Measurements from ENCODE around the gene PRKCSH.
"Not testable (repeated sequence)": the region's sequence is repeated elsewhere in the genome, so short reads cannot be mapped to it uniquely, and the experiment has no call there.

Gene PRKCSH

DNA sequence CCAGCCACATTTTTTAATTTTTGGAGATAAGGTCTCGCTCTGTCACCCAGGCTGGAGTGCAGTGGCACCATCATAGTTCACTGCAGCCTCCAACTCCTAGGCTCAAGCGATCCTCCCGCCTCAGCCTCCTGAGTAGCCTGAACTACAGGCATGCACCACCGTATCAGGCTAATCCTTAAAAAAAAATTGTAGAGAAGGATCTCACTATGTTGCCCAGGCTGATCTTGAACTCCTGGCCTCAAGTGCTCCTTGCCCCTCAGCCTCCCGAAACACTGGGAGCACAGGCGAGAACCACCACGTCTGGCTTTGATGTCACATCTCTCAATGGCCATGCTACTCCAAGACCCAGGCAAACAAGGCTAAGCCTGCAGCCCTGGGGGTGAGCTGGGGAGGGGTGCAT is 21.2 kb downstream of the PRKCSH start:
- DNase-seq (ENCODE audit: low read depth): no peak
- H3K4me3 ChIP-seq (ENCODE audit: low read length): no peak overlapping the region
- TF ChIP-seq, protein P1, sequence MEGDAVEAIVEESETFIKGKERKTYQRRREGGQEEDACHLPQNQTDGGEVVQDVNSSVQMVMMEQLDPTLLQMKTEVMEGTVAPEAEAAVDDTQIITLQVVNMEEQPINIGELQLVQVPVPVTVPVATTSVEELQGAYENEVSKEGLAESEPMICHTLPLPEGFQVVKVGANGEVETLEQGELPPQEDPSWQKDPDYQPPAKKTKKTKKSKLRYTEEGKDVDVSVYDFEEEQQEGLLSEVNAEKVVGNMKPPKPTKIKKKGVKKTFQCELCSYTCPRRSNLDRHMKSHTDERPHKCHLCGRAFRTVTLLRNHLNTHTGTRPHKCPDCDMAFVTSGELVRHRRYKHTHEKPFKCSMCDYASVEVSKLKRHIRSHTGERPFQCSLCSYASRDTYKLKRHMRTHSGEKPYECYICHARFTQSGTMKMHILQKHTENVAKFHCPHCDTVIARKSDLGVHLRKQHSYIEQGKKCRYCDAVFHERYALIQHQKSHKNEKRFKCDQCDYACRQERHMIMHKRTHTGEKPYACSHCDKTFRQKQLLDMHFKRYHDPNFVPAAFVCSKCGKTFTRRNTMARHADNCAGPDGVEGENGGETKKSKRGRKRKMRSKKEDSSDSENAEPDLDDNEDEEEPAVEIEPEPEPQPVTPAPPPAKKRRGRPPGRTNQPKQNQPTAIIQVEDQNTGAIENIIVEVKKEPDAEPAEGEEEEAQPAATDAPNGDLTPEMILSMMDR (IDR thresholded peaks at IDR 0.05; ENCODE audit: insufficient read depth, low read depth, low read length, missing control alignments): no peak

- no peak for DNase-seq (ENCODE audit: low read depth)
- TF ChIP-seq, protein P1 (IDR thresholded peaks at IDR 0.05; ENCODE audit: insufficient read depth, low read depth, low read length, missing control alignments): no peak
Observed at GRCh38 chr19:11457115-11457514, 21.7 kb downstream of the PRKCSH start.

DNA sequence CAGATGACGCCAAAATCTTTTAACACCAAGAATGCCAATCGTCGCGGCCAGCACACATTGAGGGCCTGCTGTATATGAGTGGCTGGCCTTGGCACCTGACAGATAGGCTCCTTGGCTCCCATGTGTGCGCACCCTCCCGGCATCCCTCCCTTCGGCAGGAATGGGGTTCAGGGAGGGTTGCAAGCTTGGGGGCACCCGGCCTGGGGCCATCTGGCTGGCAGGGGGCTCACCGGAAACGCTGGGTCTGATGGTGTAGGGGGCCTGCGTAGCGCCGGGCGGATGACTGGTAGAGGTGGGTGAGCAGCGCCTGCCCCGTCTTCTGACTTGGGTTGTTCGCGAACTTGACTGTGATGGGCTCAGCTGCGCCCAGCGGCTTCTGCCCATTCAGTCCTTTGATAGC is 22.4 kb downstream of the PRKCSH start:
- DNase-seq (ENCODE audit: low read depth): no peak
- H3K4me3 ChIP-seq (ENCODE audit: low read length): no peak overlapping the region
- TF ChIP-seq, protein P1 (IDR thresholded peaks at IDR 0.05; ENCODE audit: insufficient read depth, low read depth, low read length, missing control alignments): no peak

More at GRCh38 chr19:11457115-11457514, 21.7 kb downstream of the PRKCSH start:
- no peak overlapping the region for H3K4me3 ChIP-seq (ENCODE audit: low read length)

DNA sequence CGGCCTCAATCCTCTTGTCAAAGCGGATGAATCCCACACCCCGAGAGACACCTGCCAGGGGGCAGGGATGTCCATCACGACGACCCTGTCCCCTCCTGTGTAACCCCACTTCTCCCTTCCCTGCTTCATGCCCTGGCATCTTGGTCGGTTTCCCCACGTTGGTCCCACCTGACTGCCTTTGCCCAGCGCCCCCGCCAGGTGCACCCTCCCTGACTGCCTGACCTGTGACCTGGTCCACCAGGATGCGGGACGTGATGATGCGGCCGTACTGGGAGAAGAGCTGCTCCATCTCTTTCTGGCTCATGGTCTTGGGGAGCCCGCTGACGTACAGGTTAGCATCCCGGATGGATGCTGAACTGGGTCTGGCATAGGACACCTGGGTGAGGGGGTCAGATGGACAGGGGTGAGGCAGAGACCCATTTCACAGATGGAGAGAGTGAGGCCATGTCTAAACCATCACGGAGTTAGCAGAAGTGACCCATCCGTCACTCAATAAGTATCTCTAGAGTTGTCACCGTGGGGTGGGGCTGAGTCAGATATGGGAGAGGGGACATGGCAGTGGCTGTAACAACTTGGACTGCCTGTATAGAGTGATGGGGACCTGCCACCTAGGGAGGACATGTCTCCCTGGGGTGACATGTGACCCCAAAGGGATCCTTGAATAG is 22.9 kb downstream of the PRKCSH start:
- no peak overlapping the region for H3K4me3 ChIP-seq (ENCODE audit: low read length)
- no peak for DNase-seq (ENCODE audit: low read depth)

GRCh38 chr19:11458912-11459311 is 23.5 kb downstream of the PRKCSH start:
- not testable (repeated sequence) for DNase-seq (ENCODE audit: low read depth); H3K4me3 ChIP-seq (ENCODE audit: low read length)

More for the DNA sequence above, 22.9 kb downstream of the PRKCSH start:
- TF ChIP-seq, protein P1 (IDR thresholded peaks at IDR 0.05; ENCODE audit: insufficient read depth, low read depth, low read length, missing control alignments): no peak

GRCh38 chr19:11460207-11460606 is 24.8 kb downstream of the PRKCSH start:
- H3K4me3 ChIP-seq (ENCODE audit: low read length): no peak overlapping the region
- TF ChIP-seq, protein P1 (IDR thresholded peaks at IDR 0.05; ENCODE audit: insufficient read depth, low read depth, low read length, missing control alignments): peak; percentile 24
- DNase-seq (ENCODE audit: low read depth): no peak

- no peak overlapping the region for H3K4me3 ChIP-seq (ENCODE audit: low read length)
- TF ChIP-seq, protein P1 (IDR thresholded peaks at IDR 0.05; ENCODE audit: insufficient read depth, low read depth, low read length, missing control alignments): no peak
- DNase-seq (ENCODE audit: low read depth): no peak
Observed at GRCh38 chr19:11461453-11461852, 26.0 kb downstream of the PRKCSH start.
